HEK293 (cell line): Measurements from ENCODE around the gene KIF2C.

Experiments used
- CTCF ChIA-PET: fragments of 350-600 bp; formaldehyde crosslinking; extraction: SDS; loops from one replicate; lab custom pipeline; 2021; ENCODE audit warnings: antibody characterized with exemption; lab: Yijun Ruan, JAX
- POLR2A ChIA-PET: fragments of 300-600 bp; formaldehyde crosslinking; extraction: SDS; loops from one replicate; lab custom pipeline; 2020; ENCODE audit warnings: antibody characterized with exemption, inconsistent platforms; lab: Yijun Ruan, JAX
- H3K27ac ChIP-seq: fragments of 200-500 bp; sonication (Bioruptor generic); 2 replicates; pipeline ENCODE4 v1.5.1; 2014; ENCODE audit warnings: low read depth, low read length, control low read depth, inconsistent platforms; ENCODE audit errors: extremely low read depth
- H3K36me3 ChIP-seq, 2 experiments: fragments of 200-500 bp in 1 of 2; sonication (Bioruptor generic) in 1 of 2; 1 replicate in 1 of 2; 2 replicates in 1 of 2; pipeline ENCODE4 v1.5.1; 2014 to 2017; ENCODE audit warnings: inconsistent platforms in 2 of 2, low read length in 2 of 2; ENCODE audit not compliant: control insufficient read depth in 2 of 2, insufficient read depth in 1 of 2
- H3K4me1 ChIP-seq: fragments of 200-500 bp; sonication (Bioruptor generic); 2 replicates; pipeline ENCODE4 v1.5.1; 2014; ENCODE audit warnings: mild to moderate bottlenecking, low read length, inconsistent platforms; ENCODE audit not compliant: control insufficient read depth, insufficient read depth
- H3K4me3 ChIP-seq: 2 replicates; pipeline ENCODE4 v1.5.1; 2011; ENCODE audit warnings: low read depth, mild to moderate bottlenecking, control low read depth, low read length, moderate library complexity
- H3K9me3 ChIP-seq: fragments of 200-500 bp; sonication (Bioruptor generic); 2 replicates; pipeline ENCODE4 v1.5.1; 2014; ENCODE audit warnings: low read depth, low read length, inconsistent platforms; ENCODE audit not compliant: control insufficient read depth, insufficient read depth
- GLIS2 ChIP-seq: fragments of 450-650 bp; formaldehyde crosslinking; IDR thresholded peaks from 2 replicates; pipeline ENCODE4 v1.5.1; 2016; ENCODE audit warnings: missing biosample characterization, missing genetic modification characterization
- PRDM1 ChIP-seq: fragments of 450-650 bp; formaldehyde crosslinking; IDR thresholded peaks from 2 replicates; pipeline ENCODE4; 2016; ENCODE audit warnings: missing biosample characterization, missing genetic modification characterization
- SCRT2 ChIP-seq: fragments of 450-650 bp; formaldehyde crosslinking; IDR thresholded peaks from 2 replicates; pipeline ENCODE4 v1.5.1; 2016; ENCODE audit warnings: missing biosample characterization, missing genetic modification characterization
- ZBTB1 ChIP-seq: fragments of 450-650 bp; formaldehyde crosslinking; IDR thresholded peaks from 2 replicates; pipeline ENCODE4 v1.5.1; 2016; ENCODE audit warnings: missing biosample characterization, missing genetic modification characterization
- ZBTB20 ChIP-seq: fragments of 450-650 bp; formaldehyde crosslinking; IDR thresholded peaks from 2 replicates; pipeline ENCODE4 v1.5.1; 2016; ENCODE audit warnings: missing biosample characterization, missing genetic modification characterization
- ZBTB7A ChIP-seq: fragments of 450-650 bp; formaldehyde crosslinking; IDR thresholded peaks from 2 replicates; pipeline ENCODE4 v1.5.1; 2016; ENCODE audit warnings: low read depth, missing biosample characterization, missing genetic modification characterization
- ZNF10 ChIP-seq: fragments of 450-650 bp; formaldehyde crosslinking; IDR thresholded peaks from 2 replicates; pipeline ENCODE4 v1.5.1; 2017; ENCODE audit warnings: missing biosample characterization, missing genetic modification characterization
- ZNF121 ChIP-seq: fragments of 450-650 bp; formaldehyde crosslinking; IDR thresholded peaks from 2 replicates; pipeline ENCODE4 v1.5.1; 2016; ENCODE audit warnings: missing biosample characterization, missing genetic modification characterization
- ZNF155 ChIP-seq: fragments of 450-650 bp; formaldehyde crosslinking; IDR thresholded peaks from 2 replicates; pipeline ENCODE4 v1.5.1; 2016; ENCODE audit warnings: missing biosample characterization, missing genetic modification characterization
- ZNF16 ChIP-seq: fragments of 450-650 bp; formaldehyde crosslinking; IDR thresholded peaks from 2 replicates; pipeline ENCODE4 v1.5.1; 2016; ENCODE audit warnings: low read depth, missing biosample characterization, missing genetic modification characterization
- ZNF302 ChIP-seq: fragments of 450-650 bp; formaldehyde crosslinking; IDR thresholded peaks from 2 replicates; pipeline ENCODE4 v1.5.1; 2016; ENCODE audit warnings: missing biosample characterization, missing genetic modification characterization, low read depth
- ZNF366 ChIP-seq: fragments of 450-650 bp; formaldehyde crosslinking; conservative IDR thresholded peaks from 2 replicates; pipeline ENCODE4 v1.5.1; 2016; ENCODE audit warnings: missing biosample characterization, missing genetic modification characterization
- ZNF394 ChIP-seq: fragments of 450-650 bp; formaldehyde crosslinking; IDR thresholded peaks from 2 replicates; pipeline ENCODE4 v1.5.1; 2016; ENCODE audit warnings: missing biosample characterization, missing genetic modification characterization, mild to moderate bottlenecking, moderate library complexity, borderline replicate concordance
- ZNF670 ChIP-seq: fragments of 450-650 bp; formaldehyde crosslinking; IDR thresholded peaks from 2 replicates; pipeline ENCODE4 v1.5.1; 2016; ENCODE audit warnings: missing biosample characterization, missing genetic modification characterization, low read depth
- ZNF843 ChIP-seq: fragments of 450-650 bp; formaldehyde crosslinking; IDR thresholded peaks from 2 replicates; pipeline ENCODE4 v1.5.1; 2016; ENCODE audit warnings: missing biosample characterization, missing genetic modification characterization
- ZSCAN23 ChIP-seq: fragments of 450-650 bp; formaldehyde crosslinking; IDR thresholded peaks from 2 replicates; pipeline ENCODE4 v1.5.1; 2016; ENCODE audit warnings: missing biosample characterization, missing genetic modification characterization
- TF ChIP-seq, protein P1 (sequence below): IDR thresholded peaks from 2 replicates; pipeline ENCODE4 v1.6.1; 2011; ENCODE audit warnings: mild to moderate bottlenecking, low read depth, low read length, borderline replicate concordance
- TF ChIP-seq, protein P2 (sequence below): fragments of 450-650 bp; formaldehyde crosslinking; IDR thresholded peaks from 2 replicates; pipeline ENCODE4 v1.5.1; 2017; ENCODE audit warnings: missing biosample characterization, missing genetic modification characterization
- TF ChIP-seq, protein P3 (sequence below): fragments of 450-650 bp; formaldehyde crosslinking; IDR thresholded peaks from 2 replicates; pipeline ENCODE4 v1.5.1; 2016; ENCODE audit warnings: missing biosample characterization, missing genetic modification characterization
- TF ChIP-seq, protein P4 (sequence below): fragments of 450-650 bp; formaldehyde crosslinking; IDR thresholded peaks from 2 replicates; pipeline ENCODE4 v1.5.1; 2016; ENCODE audit warnings: missing biosample characterization, missing genetic modification characterization, borderline replicate concordance
- TF ChIP-seq, protein P5 (sequence below): fragments of 450-650 bp; formaldehyde crosslinking; IDR thresholded peaks from 2 replicates; pipeline ENCODE4 v1.5.1; 2017; ENCODE audit warnings: missing biosample characterization, missing genetic modification characterization

KIF2C gene

DNA sequence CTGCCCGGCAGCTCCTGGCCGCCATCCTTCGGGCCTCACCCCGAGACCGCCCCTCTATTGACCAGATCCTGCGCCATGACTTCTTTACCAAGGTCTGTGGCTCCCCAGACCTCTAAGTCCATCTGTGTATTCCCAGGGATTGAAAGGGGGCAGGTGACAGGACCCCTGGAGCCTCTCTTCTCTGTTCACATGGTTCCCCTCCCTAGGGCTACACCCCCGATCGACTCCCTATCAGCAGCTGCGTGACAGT, 63.4 kb downstream of the KIF2C start:
- ChIA-PET CTCF (no interaction called here), POLR2A (no interaction called here)
- Histone ChIP-seq H3K9me3 (no peaks in the 10 kb centered on the region), H3K27ac (no peak overlapping the region), H3K4me1 (peaks cover 6% of the 10 kb centered on the region), H3K4me3 (no peak overlapping the region), H3K36me3 (peaks cover 0 to 52% of the 10 kb centered on the region in 2 experiments; a peak in 1 of 3 replicates)
- TF ChIP-seq ZNF10: no peak
- TF ChIP-seq, protein P1, sequence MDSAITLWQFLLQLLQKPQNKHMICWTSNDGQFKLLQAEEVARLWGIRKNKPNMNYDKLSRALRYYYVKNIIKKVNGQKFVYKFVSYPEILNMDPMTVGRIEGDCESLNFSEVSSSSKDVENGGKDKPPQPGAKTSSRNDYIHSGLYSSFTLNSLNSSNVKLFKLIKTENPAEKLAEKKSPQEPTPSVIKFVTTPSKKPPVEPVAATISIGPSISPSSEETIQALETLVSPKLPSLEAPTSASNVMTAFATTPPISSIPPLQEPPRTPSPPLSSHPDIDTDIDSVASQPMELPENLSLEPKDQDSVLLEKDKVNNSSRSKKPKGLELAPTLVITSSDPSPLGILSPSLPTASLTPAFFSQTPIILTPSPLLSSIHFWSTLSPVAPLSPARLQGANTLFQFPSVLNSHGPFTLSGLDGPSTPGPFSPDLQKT: no peak

DNA sequence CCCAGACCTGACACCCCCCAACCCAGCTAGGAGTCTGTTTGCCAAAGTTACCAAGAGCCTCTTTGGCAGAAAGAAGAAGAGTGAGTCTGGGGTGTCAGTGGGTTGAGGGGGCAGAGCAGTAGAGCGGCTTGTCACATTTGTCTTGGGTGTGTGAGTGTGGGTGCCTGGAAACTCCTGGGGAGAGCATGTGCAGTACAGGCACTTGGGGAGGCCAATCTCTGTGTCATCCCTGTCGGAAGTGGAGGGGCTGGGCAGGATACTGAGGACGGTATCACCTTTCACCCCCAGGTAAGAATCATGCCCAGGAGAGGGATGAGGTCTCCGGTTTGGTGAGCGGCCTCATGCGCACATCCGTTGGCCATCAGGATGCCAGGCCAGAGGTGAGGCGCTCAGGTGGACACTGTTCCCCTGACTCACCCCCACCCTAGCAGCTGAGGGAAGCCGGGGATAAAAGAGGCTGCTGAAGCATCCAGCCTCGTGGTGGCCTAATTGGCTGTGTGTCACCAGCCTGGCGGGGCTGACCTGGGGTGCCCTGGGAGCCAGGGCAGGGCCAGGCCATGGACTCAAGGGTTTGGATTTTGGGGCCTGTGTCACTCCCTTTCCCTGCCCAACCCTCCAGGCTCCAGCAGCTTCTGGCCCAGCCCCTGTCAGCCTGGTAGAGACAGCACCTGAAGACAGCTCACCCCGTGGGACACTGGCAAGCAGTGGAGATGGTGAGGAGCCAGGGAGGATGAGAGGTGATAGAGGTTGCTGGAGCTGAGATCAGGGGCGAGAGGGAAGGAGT, 63.9 kb downstream of the KIF2C start:
- H3K4me1 ChIP-seq: peaks cover 10% of the 10 kb centered on the region
- ChIA-PET CTCF (interaction anchor here (0.6 kb wide), 2 partner anchors 72 to 499 kb away, joined by 4 read pairs; no protein-coding TSS in a partner anchor), POLR2A (interaction anchor here (0.9 kb wide), 1 partner anchor 17 kb away, joined by 3 read pairs; no protein-coding TSS in a partner anchor)
- no peak overlapping the region for H3K4me3 ChIP-seq
- H3K27ac ChIP-seq: no peak overlapping the region
- no peaks in the 10 kb centered on the region for H3K9me3 ChIP-seq
- peaks cover 0 to 52% of the 10 kb centered on the region in 2 experiments; a peak in 1 of 3 replicates for H3K36me3 ChIP-seq
- TF ChIP-seq GLIS2 (tag by site-specific recombination): peak; percentile 30; the same call in 1 of the 2 replicates
- TF ChIP-seq ZNF16: no peak
- TF ChIP-seq, protein P2, sequence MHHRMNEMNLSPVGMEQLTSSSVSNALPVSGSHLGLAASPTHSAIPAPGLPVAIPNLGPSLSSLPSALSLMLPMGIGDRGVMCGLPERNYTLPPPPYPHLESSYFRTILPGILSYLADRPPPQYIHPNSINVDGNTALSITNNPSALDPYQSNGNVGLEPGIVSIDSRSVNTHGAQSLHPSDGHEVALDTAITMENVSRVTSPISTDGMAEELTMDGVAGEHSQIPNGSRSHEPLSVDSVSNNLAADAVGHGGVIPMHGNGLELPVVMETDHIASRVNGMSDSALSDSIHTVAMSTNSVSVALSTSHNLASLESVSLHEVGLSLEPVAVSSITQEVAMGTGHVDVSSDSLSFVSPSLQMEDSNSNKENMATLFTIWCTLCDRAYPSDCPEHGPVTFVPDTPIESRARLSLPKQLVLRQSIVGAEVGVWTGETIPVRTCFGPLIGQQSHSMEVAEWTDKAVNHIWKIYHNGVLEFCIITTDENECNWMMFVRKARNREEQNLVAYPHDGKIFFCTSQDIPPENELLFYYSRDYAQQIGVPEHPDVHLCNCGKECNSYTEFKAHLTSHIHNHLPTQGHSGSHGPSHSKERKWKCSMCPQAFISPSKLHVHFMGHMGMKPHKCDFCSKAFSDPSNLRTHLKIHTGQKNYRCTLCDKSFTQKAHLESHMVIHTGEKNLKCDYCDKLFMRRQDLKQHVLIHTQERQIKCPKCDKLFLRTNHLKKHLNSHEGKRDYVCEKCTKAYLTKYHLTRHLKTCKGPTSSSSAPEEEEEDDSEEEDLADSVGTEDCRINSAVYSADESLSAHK (tag by site-specific recombination): peak; percentile 65

DNA sequence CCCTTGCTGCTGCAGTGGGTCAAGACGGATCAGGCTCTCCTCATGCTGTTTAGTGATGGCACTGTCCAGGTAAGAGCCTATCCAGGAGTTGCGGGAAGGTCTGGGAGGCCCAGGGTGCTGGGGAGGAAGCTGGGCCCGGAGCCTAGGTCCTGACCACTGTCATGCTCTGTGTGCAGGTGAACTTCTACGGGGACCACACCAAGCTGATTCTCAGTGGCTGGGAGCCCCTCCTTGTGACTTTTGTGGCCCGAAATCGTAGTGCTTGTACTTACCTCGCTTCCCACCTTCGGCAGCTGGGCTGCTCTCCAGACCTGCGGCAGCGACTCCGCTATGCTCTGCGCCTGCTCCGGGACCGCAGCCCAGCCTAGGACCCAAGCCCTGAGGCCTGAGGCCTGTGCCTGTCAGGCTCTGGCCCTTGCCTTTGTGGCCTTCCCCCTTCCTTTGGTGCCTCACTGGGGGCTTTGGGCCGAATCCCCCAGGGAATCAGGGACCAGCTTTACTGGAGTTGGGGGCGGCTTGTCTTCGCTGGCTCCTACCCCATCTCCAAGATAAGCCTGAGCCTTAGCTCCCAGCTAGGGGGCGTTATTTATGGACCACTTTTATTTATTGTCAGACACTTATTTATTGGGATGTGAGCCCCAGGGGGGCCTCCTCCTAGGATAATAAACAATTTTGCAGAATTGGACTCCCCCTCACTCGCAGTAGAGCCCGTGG, 65.8 kb downstream of the KIF2C start:
- peaks cover 19% of the 10 kb centered on the region for H3K4me1 ChIP-seq
- ChIA-PET CTCF (interaction anchor here (0.6 to 1.0 kb wide), 2 partner anchors 16 to 38 kb away, joined by 3 read pairs; no protein-coding TSS in a partner anchor), POLR2A (interaction anchor here (1.2 kb wide), 1 partner anchor 14 kb away, joined by 4 read pairs; no protein-coding TSS in a partner anchor)
- H3K4me3 ChIP-seq: no peak overlapping the region
- H3K27ac ChIP-seq: no peak overlapping the region
- peaks cover 0 to 56% of the 10 kb centered on the region in 2 experiments; a peak in 1 of 3 replicates for H3K36me3 ChIP-seq
- H3K9me3 ChIP-seq: no peaks in the 10 kb centered on the region
- TF ChIP-seq, protein P3, sequence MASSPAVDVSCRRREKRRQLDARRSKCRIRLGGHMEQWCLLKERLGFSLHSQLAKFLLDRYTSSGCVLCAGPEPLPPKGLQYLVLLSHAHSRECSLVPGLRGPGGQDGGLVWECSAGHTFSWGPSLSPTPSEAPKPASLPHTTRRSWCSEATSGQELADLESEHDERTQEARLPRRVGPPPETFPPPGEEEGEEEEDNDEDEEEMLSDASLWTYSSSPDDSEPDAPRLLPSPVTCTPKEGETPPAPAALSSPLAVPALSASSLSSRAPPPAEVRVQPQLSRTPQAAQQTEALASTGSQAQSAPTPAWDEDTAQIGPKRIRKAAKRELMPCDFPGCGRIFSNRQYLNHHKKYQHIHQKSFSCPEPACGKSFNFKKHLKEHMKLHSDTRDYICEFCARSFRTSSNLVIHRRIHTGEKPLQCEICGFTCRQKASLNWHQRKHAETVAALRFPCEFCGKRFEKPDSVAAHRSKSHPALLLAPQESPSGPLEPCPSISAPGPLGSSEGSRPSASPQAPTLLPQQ (tag by site-specific recombination): no peak
- TF ChIP-seq ZNF670 (tag by site-specific recombination) (no peak), ZBTB1 (tag by site-specific recombination) (no peak), ZNF394 (tag by site-specific recombination) (no peak), ZNF155 (no peak), ZBTB20 (no peak), SCRT2 (tag by site-specific recombination) (no peak), ZBTB7A (no peak), ZNF843 (tag by site-specific recombination) (no peak), ZNF366 (no peak), ZNF302 (tag by site-specific recombination) (no peak), PRDM1 (tag by site-specific recombination) (no peak), ZSCAN23 (no peak), ZNF121 (tag by site-specific recombination) (no peak)
- TF ChIP-seq, protein P4, sequence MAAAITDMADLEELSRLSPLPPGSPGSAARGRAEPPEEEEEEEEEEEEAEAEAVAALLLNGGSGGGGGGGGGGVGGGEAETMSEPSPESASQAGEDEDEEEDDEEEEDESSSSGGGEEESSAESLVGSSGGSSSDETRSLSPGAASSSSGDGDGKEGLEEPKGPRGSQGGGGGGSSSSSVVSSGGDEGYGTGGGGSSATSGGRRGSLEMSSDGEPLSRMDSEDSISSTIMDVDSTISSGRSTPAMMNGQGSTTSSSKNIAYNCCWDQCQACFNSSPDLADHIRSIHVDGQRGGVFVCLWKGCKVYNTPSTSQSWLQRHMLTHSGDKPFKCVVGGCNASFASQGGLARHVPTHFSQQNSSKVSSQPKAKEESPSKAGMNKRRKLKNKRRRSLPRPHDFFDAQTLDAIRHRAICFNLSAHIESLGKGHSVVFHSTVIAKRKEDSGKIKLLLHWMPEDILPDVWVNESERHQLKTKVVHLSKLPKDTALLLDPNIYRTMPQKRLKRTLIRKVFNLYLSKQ: no peak
- TF ChIP-seq, protein P5, sequence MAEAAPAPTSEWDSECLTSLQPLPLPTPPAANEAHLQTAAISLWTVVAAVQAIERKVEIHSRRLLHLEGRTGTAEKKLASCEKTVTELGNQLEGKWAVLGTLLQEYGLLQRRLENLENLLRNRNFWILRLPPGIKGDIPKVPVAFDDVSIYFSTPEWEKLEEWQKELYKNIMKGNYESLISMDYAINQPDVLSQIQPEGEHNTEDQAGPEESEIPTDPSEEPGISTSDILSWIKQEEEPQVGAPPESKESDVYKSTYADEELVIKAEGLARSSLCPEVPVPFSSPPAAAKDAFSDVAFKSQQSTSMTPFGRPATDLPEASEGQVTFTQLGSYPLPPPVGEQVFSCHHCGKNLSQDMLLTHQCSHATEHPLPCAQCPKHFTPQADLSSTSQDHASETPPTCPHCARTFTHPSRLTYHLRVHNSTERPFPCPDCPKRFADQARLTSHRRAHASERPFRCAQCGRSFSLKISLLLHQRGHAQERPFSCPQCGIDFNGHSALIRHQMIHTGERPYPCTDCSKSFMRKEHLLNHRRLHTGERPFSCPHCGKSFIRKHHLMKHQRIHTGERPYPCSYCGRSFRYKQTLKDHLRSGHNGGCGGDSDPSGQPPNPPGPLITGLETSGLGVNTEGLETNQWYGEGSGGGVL (tag by site-specific recombination): no peak
